SK-N-MC (cell line): Measurements from ENCODE around the gene BICDL1.

Experiments used
- EZH2 ChIP-seq: fragments of 200-600 bp; sonication (generic); IDR thresholded peaks from one replicate; pipeline ENCODE4 v1.6.1; 2017; ENCODE audit warnings: antibody characterized with exemption
- FOXP2 ChIP-seq: optimal IDR thresholded peaks from 2 replicates; pipeline ENCODE3; 2011; ENCODE audit warnings: mild to moderate bottlenecking, moderate library complexity; ENCODE audit not compliant: insufficient read depth; ENCODE audit errors: extremely low read length, control extremely low read depth
- POLR2AphosphoS5 ChIP-seq: IDR thresholded peaks from 2 replicates; pipeline ENCODE4 v1.6.1; 2012; ENCODE audit warnings: mild to moderate bottlenecking, low read depth, low read length, borderline replicate concordance

- TF ChIP-seq EZH2 (no peak), POLR2AphosphoS5 (no peak), FOXP2 (no peak)
Measured at GRCh38 chr12:120054293-120054692, 65.3 kb downstream of the BICDL1 start.
